ENCODE data around the gene SPACA6.
"Not testable (repeated sequence)": the region's sequence is repeated elsewhere in the genome, so short reads cannot be mapped to it uniquely, and the experiment has no call there.

SPACA6 gene

GRCh38 chr19:51722492-51722891 lies 29.4 kb downstream of the SPACA6 start:
- Histone ChIP-seq H3K27me3 (ENCODE audit: control insufficient read depth, insufficient read depth, low read length) (peaks cover 41% of the 10 kb centered on the region), H3K9me3 (ENCODE audit: control insufficient read depth, insufficient read depth, low read depth, low read length) (no peaks in the 10 kb centered on the region), H3K4me1 (ENCODE audit: control insufficient read depth, insufficient read depth, low read length) (peaks cover 21% of the 10 kb centered on the region), H3K27ac (ENCODE audit: low read depth, low read length) (no peak overlapping the region), H3K9ac (ENCODE audit: low read length) (no peak overlapping the region), H3K4me3 (ENCODE audit: low read depth, low read length) (no peak overlapping the region), H3K36me3 (ENCODE audit: control insufficient read depth, insufficient read depth, low read length) (no peaks in the 10 kb centered on the region)

- Histone ChIP-seq H3K4me3 (ENCODE audit: low read depth, low read length) (no peak overlapping the region), H3K27ac (ENCODE audit: low read depth, low read length) (no peak overlapping the region), H3K27me3 (ENCODE audit: control insufficient read depth, insufficient read depth, low read length) (peaks cover 20% of the 10 kb centered on the region), H3K4me1 (ENCODE audit: control insufficient read depth, insufficient read depth, low read length) (peaks cover 26% of the 10 kb centered on the region), H3K9me3 (ENCODE audit: control insufficient read depth, insufficient read depth, low read depth, low read length) (no peaks in the 10 kb centered on the region), H3K9ac (ENCODE audit: low read length) (no peak overlapping the region), H3K36me3 (ENCODE audit: control insufficient read depth, insufficient read depth, low read length) (no peaks in the 10 kb centered on the region)
Observed at GRCh38 chr19:51724543-51724942, 31.4 kb downstream of the SPACA6 start.

GRCh38 chr19:51726049-51726448 lies 32.9 kb downstream of the SPACA6 start:
- Histone ChIP-seq H3K9me3 (ENCODE audit: control insufficient read depth, insufficient read depth, low read depth, low read length) (peaks cover 6% of the 10 kb centered on the region), H3K9ac (ENCODE audit: low read length) (no peak overlapping the region), H3K36me3 (ENCODE audit: control insufficient read depth, insufficient read depth, low read length) (no peaks in the 10 kb centered on the region), H3K4me3 (ENCODE audit: low read depth, low read length) (no peak overlapping the region), H3K27ac (ENCODE audit: low read depth, low read length) (no peak overlapping the region), H3K27me3 (ENCODE audit: control insufficient read depth, insufficient read depth, low read length) (peaks cover 6% of the 10 kb centered on the region; the same call in 1 of the 2 replicates), H3K4me1 (ENCODE audit: control insufficient read depth, insufficient read depth, low read length) (peaks cover 26% of the 10 kb centered on the region)

DNA sequence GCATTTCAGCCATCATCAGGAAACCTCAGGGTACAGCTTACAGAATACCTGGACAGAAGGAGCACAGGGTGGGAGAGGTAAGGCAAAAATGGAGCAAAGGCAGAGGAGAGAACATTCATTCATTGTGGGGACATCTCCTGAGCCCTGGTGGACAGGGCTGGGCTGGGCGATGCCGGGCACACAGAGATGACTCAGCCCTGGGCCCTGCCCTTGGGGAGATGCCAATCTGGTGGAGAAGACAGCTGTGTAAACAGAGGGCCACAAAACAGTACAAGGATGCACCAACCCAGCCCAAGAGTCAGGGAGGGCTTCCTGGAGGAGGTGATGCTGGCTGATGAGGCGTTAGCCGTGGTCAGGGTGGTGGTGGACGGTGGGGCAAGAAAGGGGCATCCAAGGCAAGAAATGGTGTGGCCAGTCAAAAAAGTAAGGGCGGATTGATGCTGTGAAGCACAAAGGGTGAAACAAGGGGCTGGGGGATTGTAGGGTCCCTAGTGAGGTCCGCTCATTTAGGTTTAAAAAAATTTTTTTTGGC lies 34.3 kb downstream of the SPACA6 start:
- no peak overlapping the region for H3K27ac ChIP-seq (ENCODE audit: low read depth, low read length)
- H3K27me3 ChIP-seq (ENCODE audit: control insufficient read depth, insufficient read depth, low read length) = no peaks in the 10 kb centered on the region; the same call in 1 of the 2 replicates
- H3K4me1 ChIP-seq (ENCODE audit: control insufficient read depth, insufficient read depth, low read length) = peaks cover 26% of the 10 kb centered on the region
- H3K4me3 ChIP-seq (ENCODE audit: low read depth, low read length) = no peak overlapping the region
- H3K36me3 ChIP-seq (ENCODE audit: control insufficient read depth, insufficient read depth, low read length) = no peaks in the 10 kb centered on the region
- peaks cover 10% of the 10 kb centered on the region for H3K9me3 ChIP-seq (ENCODE audit: control insufficient read depth, insufficient read depth, low read depth, low read length)
- no peak overlapping the region for H3K9ac ChIP-seq (ENCODE audit: low read length)

GRCh38 chr19:51729781-51730180 lies 36.7 kb downstream of the SPACA6 start:
- Histone ChIP-seq H3K27me3 (ENCODE audit: control insufficient read depth, insufficient read depth, low read length) (no peaks in the 10 kb centered on the region; the same call in 1 of the 2 replicates), H3K9me3 (ENCODE audit: control insufficient read depth, insufficient read depth, low read depth, low read length) (peaks cover 10% of the 10 kb centered on the region), H3K36me3 (ENCODE audit: control insufficient read depth, insufficient read depth, low read length) (no peaks in the 10 kb centered on the region), H3K9ac (ENCODE audit: low read length) (no peak overlapping the region), H3K4me1 (ENCODE audit: control insufficient read depth, insufficient read depth, low read length) (peaks cover 27% of the 10 kb centered on the region), H3K27ac (ENCODE audit: low read depth, low read length) (no peak overlapping the region), H3K4me3 (ENCODE audit: low read depth, low read length) (no peak overlapping the region)

- Histone ChIP-seq H3K4me3 (ENCODE audit: low read depth, low read length) (no peak overlapping the region), H3K27me3 (ENCODE audit: control insufficient read depth, insufficient read depth, low read length) (peaks cover 3% of the 10 kb centered on the region; the same call in 1 of the 2 replicates), H3K9me3 (ENCODE audit: control insufficient read depth, insufficient read depth, low read depth, low read length) (peaks cover 10% of the 10 kb centered on the region), H3K9ac (ENCODE audit: low read length) (no peak overlapping the region), H3K36me3 (ENCODE audit: control insufficient read depth, insufficient read depth, low read length) (no peaks in the 10 kb centered on the region), H3K27ac (ENCODE audit: low read depth, low read length) (no peak overlapping the region), H3K4me1 (ENCODE audit: control insufficient read depth, insufficient read depth, low read length) (peaks cover 9% of the 10 kb centered on the region)
Observed at GRCh38 chr19:51733742-51734522, 40.8 kb downstream of the SPACA6 start.

GRCh38 chr19:51735759-51736449 lies 42.8 kb downstream of the SPACA6 start:
- no peak overlapping the region for H3K27ac ChIP-seq (ENCODE audit: low read depth, low read length)
- H3K27me3 ChIP-seq (ENCODE audit: control insufficient read depth, insufficient read depth, low read length) = peaks cover 3% of the 10 kb centered on the region; the same call in 1 of the 2 replicates
- no peaks in the 10 kb centered on the region for H3K36me3 ChIP-seq (ENCODE audit: control insufficient read depth, insufficient read depth, low read length)
- no peak overlapping the region for H3K4me3 ChIP-seq (ENCODE audit: low read depth, low read length)
- peaks cover 4% of the 10 kb centered on the region; the same call in 1 of the 2 replicates for H3K9me3 ChIP-seq (ENCODE audit: control insufficient read depth, insufficient read depth, low read depth, low read length)
- no peak overlapping the region for H3K9ac ChIP-seq (ENCODE audit: low read length)
- H3K4me1 ChIP-seq (ENCODE audit: control insufficient read depth, insufficient read depth, low read length) = peaks cover 9% of the 10 kb centered on the region

DNA sequence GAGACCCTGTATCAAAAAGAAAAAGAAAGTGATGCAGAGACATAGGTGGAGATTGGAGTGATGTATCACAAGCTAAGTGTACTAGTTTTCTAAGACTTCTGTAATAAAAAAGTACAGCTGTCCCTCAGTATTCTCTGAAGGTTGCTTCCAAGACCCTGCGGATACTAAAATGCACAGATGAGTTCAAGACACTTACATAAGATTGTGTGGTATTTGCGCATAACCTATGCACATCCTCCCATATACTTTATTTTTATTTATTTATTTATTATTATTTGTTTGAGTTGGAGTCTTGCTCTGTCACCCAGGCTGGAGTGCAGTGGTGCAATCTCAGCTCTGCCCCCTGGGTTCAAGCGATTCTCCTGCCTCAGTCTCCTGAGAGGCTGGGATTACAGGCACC lies 44.3 kb downstream of the SPACA6 start:
- H3K9ac ChIP-seq (ENCODE audit: low read length) = no peak overlapping the region
- H3K9me3 ChIP-seq (ENCODE audit: control insufficient read depth, insufficient read depth, low read depth, low read length) = no peaks in the 10 kb centered on the region
- no peaks in the 10 kb centered on the region for H3K36me3 ChIP-seq (ENCODE audit: control insufficient read depth, insufficient read depth, low read length)
- H3K4me3 ChIP-seq (ENCODE audit: low read depth, low read length) = no peak overlapping the region
- peaks cover 9% of the 10 kb centered on the region for H3K4me1 ChIP-seq (ENCODE audit: control insufficient read depth, insufficient read depth, low read length)
- H3K27ac ChIP-seq (ENCODE audit: low read depth, low read length) = no peak overlapping the region
- H3K27me3 ChIP-seq (ENCODE audit: control insufficient read depth, insufficient read depth, low read length) = peaks cover 3% of the 10 kb centered on the region; the same call in 1 of the 2 replicates

- no peak overlapping the region for H3K9ac ChIP-seq (ENCODE audit: low read length)
- no peak overlapping the region for H3K4me3 ChIP-seq (ENCODE audit: low read depth, low read length)
- H3K4me1 ChIP-seq (ENCODE audit: control insufficient read depth, insufficient read depth, low read length) = peaks cover 9% of the 10 kb centered on the region
- no peaks in the 10 kb centered on the region for H3K9me3 ChIP-seq (ENCODE audit: control insufficient read depth, insufficient read depth, low read depth, low read length)
- no peak overlapping the region for H3K27ac ChIP-seq (ENCODE audit: low read depth, low read length)
- H3K36me3 ChIP-seq (ENCODE audit: control insufficient read depth, insufficient read depth, low read length) = no peaks in the 10 kb centered on the region
- peaks cover 3% of the 10 kb centered on the region; the same call in 1 of the 2 replicates for H3K27me3 ChIP-seq (ENCODE audit: control insufficient read depth, insufficient read depth, low read length)
Observed at GRCh38 chr19:51737924-51738323, 44.8 kb downstream of the SPACA6 start.

DNA sequence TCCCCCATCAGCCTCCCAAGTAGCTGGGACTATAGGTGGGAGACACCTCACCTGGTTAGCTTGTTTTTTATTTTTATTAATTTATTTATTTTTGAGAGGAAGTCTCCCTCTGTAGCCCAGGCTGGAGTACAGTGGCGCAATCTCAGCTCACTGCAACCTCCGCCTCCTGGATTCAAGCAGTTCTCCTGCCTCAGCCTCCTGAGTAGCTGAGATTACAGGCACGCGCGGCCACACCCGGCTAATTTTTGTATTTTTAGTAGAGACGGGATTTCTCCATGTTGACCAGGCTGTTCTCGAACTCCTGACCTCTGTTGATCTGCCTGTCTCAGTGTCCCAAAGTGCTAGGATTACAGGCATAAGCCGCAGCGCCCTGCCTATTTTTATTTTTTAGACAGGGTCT lies 45.4 kb downstream of the SPACA6 start:
- not testable (repeated sequence) for H3K36me3 ChIP-seq (ENCODE audit: control insufficient read depth, insufficient read depth, low read length); H3K4me1 ChIP-seq (ENCODE audit: control insufficient read depth, insufficient read depth, low read length); H3K27ac ChIP-seq (ENCODE audit: low read depth, low read length); H3K27me3 ChIP-seq (ENCODE audit: control insufficient read depth, insufficient read depth, low read length); H3K9me3 ChIP-seq (ENCODE audit: control insufficient read depth, insufficient read depth, low read depth, low read length); H3K4me3 ChIP-seq (ENCODE audit: low read depth, low read length); H3K9ac ChIP-seq (ENCODE audit: low read length)
